ENCODE measurements around the gene ATR.
"Not testable (repeated sequence)": the region's sequence is repeated elsewhere in the genome, so short reads cannot be mapped to it uniquely, and the experiment has no call there.

Gene ATR

DNA sequence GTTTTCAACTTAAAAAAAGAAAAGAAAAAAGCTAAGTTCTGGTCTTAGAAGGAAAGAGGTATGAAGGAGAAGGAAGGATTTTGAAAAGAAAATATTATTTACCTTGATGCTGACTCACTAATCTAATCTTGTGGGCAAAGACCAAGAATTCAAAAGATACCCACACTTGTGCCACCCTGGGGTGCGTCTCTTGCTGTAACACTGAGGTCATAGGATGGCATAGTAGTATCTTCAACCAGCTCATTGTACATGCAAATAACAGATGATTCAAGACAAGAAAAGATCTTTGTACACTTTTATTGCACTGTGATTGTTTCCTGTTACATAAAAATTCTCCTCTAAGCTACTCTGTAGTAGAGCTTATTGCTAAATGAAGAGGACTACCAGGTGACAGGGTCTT lies 35.0 kb upstream of the ATR start:
- no peaks in the 10 kb centered on the region for H3K36me3 ChIP-seq (ENCODE audit: control insufficient read depth in 1 of 2, insufficient read depth in 2 of 2, low read length in 2 of 2)
- peaks cover 31 to 42% of the 10 kb centered on the region in 2 donors for H3K4me1 ChIP-seq (ENCODE audit: control insufficient read depth in 1 of 2, insufficient read depth in 2 of 2, low read length in 2 of 2)
- no peak overlapping the region for H3K4me3 ChIP-seq (ENCODE audit: low read depth in 1 of 2, low read length in 2 of 2)
- no peaks in the 10 kb centered on the region for H3K27me3 ChIP-seq (ENCODE audit: control insufficient read depth in 1 of 2, insufficient read depth in 2 of 2, low read length in 2 of 2)
- peak overlapping the region; percentile 76 for H3K27ac ChIP-seq (ENCODE audit: low read depth, low read length)
- H3K9me3 ChIP-seq (ENCODE audit: control insufficient read depth in 1 of 2, low read length in 2 of 2) = no peaks in the 10 kb centered on the region
- H3K9ac ChIP-seq (ENCODE audit: low read depth in 1 of 2, low read length in 2 of 2) = peak overlapping the region in 1 of 2 donors; percentile 26

DNA sequence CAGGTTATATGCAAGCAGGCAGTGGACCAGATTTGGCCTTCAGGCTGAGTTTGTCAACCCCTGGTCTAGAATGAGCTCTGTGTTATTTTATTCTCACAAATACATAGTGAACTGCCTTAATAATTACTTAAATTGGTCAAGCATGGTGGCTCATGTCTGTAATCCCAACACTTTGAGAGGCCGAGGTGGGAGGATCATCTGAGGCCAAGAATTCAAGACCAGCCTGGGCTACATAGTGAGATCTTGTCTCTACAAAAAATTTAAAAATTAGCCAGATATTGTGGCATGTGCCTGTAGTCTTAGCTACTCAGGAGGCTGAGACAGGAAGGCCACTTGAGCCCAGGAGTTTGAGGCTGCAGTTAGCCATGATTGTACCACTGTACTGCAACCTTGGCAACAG lies 32.7 kb upstream of the ATR start:
- no peaks in the 10 kb centered on the region for H3K9me3 ChIP-seq (ENCODE audit: control insufficient read depth in 1 of 2, low read length in 2 of 2)
- no peak overlapping the region for H3K9ac ChIP-seq (ENCODE audit: low read depth in 1 of 2, low read length in 2 of 2)
- no peak overlapping the region for H3K27ac ChIP-seq (ENCODE audit: low read depth, low read length)
- H3K27me3 ChIP-seq (ENCODE audit: control insufficient read depth in 1 of 2, insufficient read depth in 2 of 2, low read length in 2 of 2) = no peaks in the 10 kb centered on the region
- H3K4me3 ChIP-seq (ENCODE audit: low read depth in 1 of 2, low read length in 2 of 2) = no peak overlapping the region
- peaks cover 30 to 34% of the 10 kb centered on the region in 2 donors for H3K4me1 ChIP-seq (ENCODE audit: control insufficient read depth in 1 of 2, insufficient read depth in 2 of 2, low read length in 2 of 2)
- no peaks in the 10 kb centered on the region for H3K36me3 ChIP-seq (ENCODE audit: control insufficient read depth in 1 of 2, insufficient read depth in 2 of 2, low read length in 2 of 2)

DNA sequence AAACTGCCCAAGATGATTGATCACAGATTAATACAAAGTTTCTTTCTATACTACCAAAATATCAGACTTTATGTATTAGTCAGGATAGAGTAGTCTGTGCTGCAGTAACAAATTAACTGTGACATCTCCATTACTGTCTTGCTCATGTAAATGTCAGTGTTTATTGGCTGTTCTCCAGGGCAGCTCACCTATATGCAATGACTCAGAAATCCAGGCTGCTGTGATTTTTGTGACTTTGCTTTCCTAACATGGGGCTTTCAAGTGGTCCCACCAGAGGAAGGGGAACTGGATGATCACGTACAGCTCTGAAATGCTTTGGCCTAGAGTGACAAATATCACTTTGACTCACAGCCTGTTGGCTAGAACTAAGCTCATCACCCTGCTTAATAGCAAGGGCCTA lies 30.6 kb upstream of the ATR start:
- H3K27ac ChIP-seq (ENCODE audit: low read depth, low read length) = no peak overlapping the region
- no peak overlapping the region for H3K4me3 ChIP-seq (ENCODE audit: low read depth in 1 of 2, low read length in 2 of 2)
- H3K9me3 ChIP-seq (ENCODE audit: control insufficient read depth in 1 of 2, low read length in 2 of 2) = no peaks in the 10 kb centered on the region
- peaks cover 27 to 33% of the 10 kb centered on the region in 2 donors for H3K4me1 ChIP-seq (ENCODE audit: control insufficient read depth in 1 of 2, insufficient read depth in 2 of 2, low read length in 2 of 2)
- H3K36me3 ChIP-seq (ENCODE audit: control insufficient read depth in 1 of 2, insufficient read depth in 2 of 2, low read length in 2 of 2) = no peaks in the 10 kb centered on the region
- H3K27me3 ChIP-seq (ENCODE audit: control insufficient read depth in 1 of 2, insufficient read depth in 2 of 2, low read length in 2 of 2) = no peaks in the 10 kb centered on the region
- no peak overlapping the region for H3K9ac ChIP-seq (ENCODE audit: low read depth in 1 of 2, low read length in 2 of 2)

DNA sequence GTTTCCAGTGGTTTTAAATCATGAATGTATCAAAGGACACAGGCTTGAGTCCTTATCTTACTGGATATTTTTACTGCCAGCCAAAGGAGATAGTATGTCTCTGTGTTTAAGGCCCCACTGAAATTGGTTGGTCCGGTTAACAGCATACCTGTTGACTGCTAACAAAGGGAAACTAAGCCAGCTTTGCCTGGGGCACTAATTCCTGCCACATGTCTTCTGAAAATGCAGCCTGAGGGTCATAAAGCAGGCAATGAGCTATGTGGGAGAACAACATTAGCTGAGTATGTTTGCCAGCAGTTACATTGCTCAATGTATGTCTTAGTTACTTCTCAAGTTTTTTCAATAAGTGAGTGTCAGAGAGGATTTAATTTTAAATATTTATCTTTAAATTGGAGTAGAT lies 30.1 kb upstream of the ATR start:
- H3K4me3 ChIP-seq (ENCODE audit: low read depth in 1 of 2, low read length in 2 of 2) = no peak overlapping the region
- H3K27me3 ChIP-seq (ENCODE audit: control insufficient read depth in 1 of 2, insufficient read depth in 2 of 2, low read length in 2 of 2) = no peaks in the 10 kb centered on the region
- H3K27ac ChIP-seq (ENCODE audit: low read depth, low read length) = no peak overlapping the region
- H3K9ac ChIP-seq (ENCODE audit: low read depth in 1 of 2, low read length in 2 of 2) = no peak overlapping the region
- peaks cover 29 to 35% of the 10 kb centered on the region in 2 donors for H3K4me1 ChIP-seq (ENCODE audit: control insufficient read depth in 1 of 2, insufficient read depth in 2 of 2, low read length in 2 of 2)
- H3K9me3 ChIP-seq (ENCODE audit: control insufficient read depth in 1 of 2, low read length in 2 of 2) = no peaks in the 10 kb centered on the region
- no peaks in the 10 kb centered on the region for H3K36me3 ChIP-seq (ENCODE audit: control insufficient read depth in 1 of 2, insufficient read depth in 2 of 2, low read length in 2 of 2)

DNA sequence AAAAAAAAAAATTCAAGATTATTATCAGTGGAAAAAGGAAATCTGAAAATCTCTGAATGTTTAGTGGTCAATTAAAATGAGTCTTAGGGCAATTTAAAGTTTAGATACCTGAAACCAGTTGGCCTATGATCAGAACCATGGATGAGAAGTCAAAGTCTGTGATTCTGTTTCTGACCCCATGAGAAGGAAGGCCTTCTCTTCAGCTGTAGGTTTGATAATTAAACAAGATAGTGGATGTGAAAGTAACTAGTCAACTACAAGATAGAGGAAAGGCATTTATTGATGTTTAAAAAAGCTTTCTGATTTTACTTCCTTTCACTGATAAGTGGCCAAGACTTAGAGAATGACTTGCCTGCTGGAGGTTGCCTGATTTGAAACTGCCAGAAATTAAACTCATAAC lies 26.4 kb upstream of the ATR start:
- H3K4me3 ChIP-seq (ENCODE audit: low read depth in 1 of 2, low read length in 2 of 2) = no peak overlapping the region
- H3K36me3 ChIP-seq (ENCODE audit: control insufficient read depth in 1 of 2, insufficient read depth in 2 of 2, low read length in 2 of 2) = no peaks in the 10 kb centered on the region
- peaks cover 40 to 55% of the 10 kb centered on the region in 2 donors for H3K4me1 ChIP-seq (ENCODE audit: control insufficient read depth in 1 of 2, insufficient read depth in 2 of 2, low read length in 2 of 2)
- H3K27ac ChIP-seq (ENCODE audit: low read depth, low read length) = no peak overlapping the region
- H3K9ac ChIP-seq (ENCODE audit: low read depth in 1 of 2, low read length in 2 of 2) = no peak overlapping the region
- H3K27me3 ChIP-seq (ENCODE audit: control insufficient read depth in 1 of 2, insufficient read depth in 2 of 2, low read length in 2 of 2) = no peaks in the 10 kb centered on the region
- no peaks in the 10 kb centered on the region for H3K9me3 ChIP-seq (ENCODE audit: control insufficient read depth in 1 of 2, low read length in 2 of 2)

DNA sequence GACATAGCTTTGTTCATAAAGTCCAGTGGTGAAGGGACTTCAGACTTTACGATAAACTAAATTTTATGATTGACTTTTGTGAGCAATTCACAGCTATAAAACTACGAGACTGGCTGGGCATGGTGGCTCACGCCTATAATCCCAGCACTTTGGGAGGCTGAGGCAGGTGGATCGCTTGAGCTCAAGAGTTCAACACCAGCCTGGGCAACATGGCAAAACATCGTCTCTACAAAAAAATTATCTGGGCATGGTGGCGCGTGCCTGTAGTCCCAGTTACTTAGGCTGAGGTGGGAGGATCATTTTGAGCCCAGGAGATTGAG lies 24.8 kb upstream of the ATR start:
- H3K36me3 ChIP-seq (ENCODE audit: control insufficient read depth in 1 of 2, insufficient read depth in 2 of 2, low read length in 2 of 2); H3K27me3 ChIP-seq (ENCODE audit: control insufficient read depth in 1 of 2, insufficient read depth in 2 of 2, low read length in 2 of 2); H3K27ac ChIP-seq (ENCODE audit: low read depth, low read length); H3K9me3 ChIP-seq (ENCODE audit: control insufficient read depth in 1 of 2, low read length in 2 of 2): not testable (repeated sequence)
- Histone ChIP-seq H3K4me3 (ENCODE audit: low read depth in 1 of 2, low read length in 2 of 2) (peak overlapping the region; percentile 6 to 30), H3K4me1 (ENCODE audit: control insufficient read depth in 1 of 2, insufficient read depth in 2 of 2, low read length in 2 of 2) (peaks cover 41 to 51% of the 10 kb centered on the region in 2 donors), H3K9ac (ENCODE audit: low read depth in 1 of 2, low read length in 2 of 2) (peak overlapping the region in 1 of 2 donors; percentile 46)

DNA sequence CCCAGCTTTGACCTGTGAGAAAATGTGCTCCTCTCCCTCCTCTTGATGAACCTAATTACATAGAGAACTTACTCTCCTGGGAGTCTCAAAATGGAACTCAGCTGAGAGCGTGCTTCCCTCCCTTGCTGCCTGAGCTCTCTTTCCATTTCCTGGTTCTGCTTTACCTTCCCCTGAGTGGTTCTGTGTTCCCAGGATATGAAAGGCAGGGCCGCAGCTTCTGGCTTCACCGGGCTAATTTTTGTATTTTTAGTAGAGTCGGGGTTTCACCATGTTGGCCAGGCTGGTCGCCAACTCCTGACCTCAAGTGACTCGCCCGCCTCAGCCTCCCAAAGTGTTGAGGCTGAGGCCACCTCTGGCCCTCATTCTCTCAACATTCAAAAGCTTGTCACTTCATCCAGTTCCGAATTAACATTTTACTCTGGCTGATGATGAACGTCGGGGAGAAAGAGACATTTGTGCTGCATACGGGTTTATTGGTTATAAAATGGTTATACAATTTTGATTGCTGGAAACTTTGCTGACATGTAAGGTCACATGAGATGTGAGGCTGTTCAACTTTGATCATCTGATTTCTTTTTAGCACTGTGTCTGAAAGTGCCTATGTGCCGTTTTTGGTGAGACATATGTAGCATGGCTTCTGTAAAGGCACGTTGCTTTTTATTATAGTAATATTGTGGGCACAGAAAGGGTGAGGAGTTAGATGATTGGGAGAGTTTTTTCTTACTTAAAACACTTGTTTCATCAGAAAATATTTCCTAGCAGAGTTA lies 24.3 kb upstream of the ATR start:
- Histone ChIP-seq H3K4me3 (ENCODE audit: low read depth in 1 of 2, low read length in 2 of 2) (peak overlapping the region; percentile 28 to 30), H3K9me3 (ENCODE audit: control insufficient read depth in 1 of 2, low read length in 2 of 2) (no peaks in the 10 kb centered on the region), H3K4me1 (ENCODE audit: control insufficient read depth in 1 of 2, insufficient read depth in 2 of 2, low read length in 2 of 2) (peaks cover 37 to 47% of the 10 kb centered on the region in 2 donors), H3K27me3 (ENCODE audit: control insufficient read depth in 1 of 2, insufficient read depth in 2 of 2, low read length in 2 of 2) (no peaks in the 10 kb centered on the region), H3K27ac (ENCODE audit: low read depth, low read length) (peak overlapping the region; percentile 63), H3K36me3 (ENCODE audit: control insufficient read depth in 1 of 2, insufficient read depth in 2 of 2, low read length in 2 of 2) (no peaks in the 10 kb centered on the region), H3K9ac (ENCODE audit: low read depth in 1 of 2, low read length in 2 of 2) (peak overlapping the region in 1 of 2 donors; percentile 46)

DNA sequence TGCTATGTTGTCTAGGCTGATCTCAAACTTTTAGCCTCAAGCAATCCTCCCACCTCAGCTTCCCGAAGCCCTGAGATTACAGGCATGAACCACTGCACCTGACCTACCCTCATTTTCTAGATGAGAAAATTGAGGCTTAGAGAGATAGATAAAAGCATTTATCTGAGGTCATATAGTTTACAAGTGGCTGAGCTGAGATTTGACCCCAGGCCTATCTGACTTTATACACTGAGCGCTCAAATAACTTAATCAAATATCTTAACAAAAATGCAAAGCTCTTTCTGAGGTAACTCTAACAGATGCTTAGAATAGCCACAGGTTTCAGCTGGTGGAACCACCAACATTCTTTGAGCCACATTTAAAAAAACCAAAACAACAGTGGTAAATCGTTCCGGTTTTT lies 23.2 kb upstream of the ATR start:
- H3K36me3 ChIP-seq (ENCODE audit: control insufficient read depth in 1 of 2, insufficient read depth in 2 of 2, low read length in 2 of 2) = no peaks in the 10 kb centered on the region
- peak overlapping the region; percentile 63 for H3K27ac ChIP-seq (ENCODE audit: low read depth, low read length)
- H3K9me3 ChIP-seq (ENCODE audit: control insufficient read depth in 1 of 2, low read length in 2 of 2) = no peaks in the 10 kb centered on the region
- H3K4me3 ChIP-seq (ENCODE audit: low read depth in 1 of 2, low read length in 2 of 2) = peak overlapping the region; percentile 32 to 37
- peaks cover 37 to 47% of the 10 kb centered on the region in 2 donors for H3K4me1 ChIP-seq (ENCODE audit: control insufficient read depth in 1 of 2, insufficient read depth in 2 of 2, low read length in 2 of 2)
- no peaks in the 10 kb centered on the region for H3K27me3 ChIP-seq (ENCODE audit: control insufficient read depth in 1 of 2, insufficient read depth in 2 of 2, low read length in 2 of 2)
- H3K9ac ChIP-seq (ENCODE audit: low read depth in 1 of 2, low read length in 2 of 2) = peak overlapping the region in 1 of 2 donors; percentile 46

DNA sequence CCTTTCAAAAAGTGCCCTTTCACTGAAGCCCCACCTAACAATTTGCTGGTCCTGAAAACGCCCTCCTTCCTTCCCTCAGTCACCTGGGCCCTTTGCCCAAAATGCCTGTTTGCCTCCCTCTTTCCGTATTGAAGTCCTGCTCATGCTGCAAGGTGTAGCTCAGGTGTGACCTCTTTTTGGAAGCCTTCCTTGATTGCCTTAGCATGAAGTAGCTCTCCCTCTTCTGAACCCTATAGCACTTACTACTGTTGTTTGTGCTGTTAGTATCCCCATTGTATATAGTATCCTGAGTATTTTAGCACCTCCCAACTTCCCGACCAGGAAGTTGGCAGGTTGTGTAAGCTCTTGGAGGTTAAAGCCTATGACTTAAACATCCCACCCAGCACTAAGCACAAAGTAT lies 19.4 kb upstream of the ATR start:
- peaks cover 22 to 29% of the 10 kb centered on the region in 2 donors for H3K4me1 ChIP-seq (ENCODE audit: control insufficient read depth in 1 of 2, insufficient read depth in 2 of 2, low read length in 2 of 2)
- H3K4me3 ChIP-seq (ENCODE audit: low read depth in 1 of 2, low read length in 2 of 2) = peak overlapping the region; percentile 82 to 93
- H3K27me3 ChIP-seq (ENCODE audit: control insufficient read depth in 1 of 2, insufficient read depth in 2 of 2, low read length in 2 of 2) = no peaks in the 10 kb centered on the region
- H3K9ac ChIP-seq (ENCODE audit: low read depth in 1 of 2, low read length in 2 of 2) = peak overlapping the region; percentile 68 to 86
- H3K27ac ChIP-seq (ENCODE audit: low read depth, low read length) = peak overlapping the region; percentile 64
- H3K36me3 ChIP-seq (ENCODE audit: control insufficient read depth in 1 of 2, insufficient read depth in 2 of 2, low read length in 2 of 2) = no peaks in the 10 kb centered on the region
- no peaks in the 10 kb centered on the region for H3K9me3 ChIP-seq (ENCODE audit: control insufficient read depth in 1 of 2, low read length in 2 of 2)

DNA sequence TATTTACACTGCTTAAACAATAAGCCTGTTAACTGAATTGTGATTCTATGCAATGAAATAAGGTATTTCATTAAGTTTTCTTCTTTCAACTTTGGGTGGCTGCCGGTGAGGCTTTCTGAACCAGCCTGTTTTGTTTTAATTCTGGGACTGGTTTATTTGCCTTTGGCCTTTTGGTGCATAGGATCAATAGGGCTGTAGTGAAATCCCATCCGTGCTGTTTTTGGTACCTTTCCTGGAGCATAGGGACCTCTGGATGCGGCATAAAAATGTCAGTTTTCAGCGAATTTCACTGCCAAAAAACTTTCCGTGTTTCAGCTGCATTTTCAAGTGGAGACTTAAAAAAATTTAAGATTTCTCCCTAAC lies 18.2 kb upstream of the ATR start:
- H3K4me1 ChIP-seq (ENCODE audit: control insufficient read depth in 1 of 2, insufficient read depth in 2 of 2, low read length in 2 of 2) = peaks cover 12 to 17% of the 10 kb centered on the region in 2 donors
- H3K4me3 ChIP-seq (ENCODE audit: low read depth in 1 of 2, low read length in 2 of 2) = peak overlapping the region; percentile 82 to 93
- H3K27ac ChIP-seq (ENCODE audit: low read depth, low read length) = peak overlapping the region; percentile 67
- H3K27me3 ChIP-seq (ENCODE audit: control insufficient read depth in 1 of 2, insufficient read depth in 2 of 2, low read length in 2 of 2) = no peaks in the 10 kb centered on the region
- peak overlapping the region; percentile 68 to 86 for H3K9ac ChIP-seq (ENCODE audit: low read depth in 1 of 2, low read length in 2 of 2)
- H3K9me3 ChIP-seq (ENCODE audit: control insufficient read depth in 1 of 2, low read length in 2 of 2) = no peaks in the 10 kb centered on the region
- H3K36me3 ChIP-seq (ENCODE audit: control insufficient read depth in 1 of 2, insufficient read depth in 2 of 2, low read length in 2 of 2) = no peaks in the 10 kb centered on the region

Measured in duodenal mucosa (tissue), 2 donors.